Pancreas (tissue), 10 donors: Measurements from ENCODE around the gene TLR9. TPM values are rescaled to one million over a fixed set of nuclear protein-coding genes. Genes with fewer than 3 reads are reported as not detected.

Experiments
- ATAC-seq, 4 donors: fragments of 200-7000 bp; cut with Tn5 transposase; one replicate each; pipeline versions ENCODE4 v1.8.0 to v1.9.1; 2020; ENCODE audit warnings: mild to moderate bottlenecking in 4 of 4, moderate library complexity in 4 of 4
- DNase-seq, 6 donors: peaks; one replicate each; pipeline ENCODE4 v3.0.0-alpha.2; 2020
- FAIRE-seq: peaks from 2 replicates; lab custom pipeline; 2012; peaks lifted over from hg19 to GRCh38; lab: Jason Lieb, UNC
- H3K27ac ChIP-seq, 4 donors: fragments of 200-600 bp; sonication (generic); 1 replicate in 3 of 4; 2 replicates in 1 of 4; pipeline versions ENCODE4 v1.5.0 to v1.8.0; 2020
- H3K27me3 ChIP-seq, 4 donors: fragments of 200-600 bp; one replicate each; pipeline ENCODE4 v1.8.0; 2021
- H3K36me3 ChIP-seq, 3 donors: fragments of 200-600 bp; sonication (generic) in 1 of 3; one replicate each; pipeline versions ENCODE4 v1.5.0 to v1.8.0; 2020 to 2021
- H3K4me1 ChIP-seq, 3 donors: fragments of 200-600 bp; one replicate each; pipeline ENCODE4 v1.8.0; 2021
- H3K4me3 ChIP-seq, 4 donors: fragments of 200-600 bp; sonication (generic) in 2 of 4; one replicate each; pipeline versions ENCODE4 v1.5.0 to v1.8.0; 2020 to 2021
- H3K9me3 ChIP-seq, 4 donors: fragments of 200-600 bp; one replicate each; pipeline ENCODE4 v1.8.0; 2021
- WGBS, 2 donors: extraction: QIAGEN DNeasy Blood & Tissue Kit; methylation state at CpG; one replicate each; pipeline ENCODE4 v1.1.7; 2013; 5-methylcytosine and 5-hydroxymethylcytosine counted together
- intact Hi-C, 3 donors: fragments of 100-400 bp; cut with DNase I; formaldehyde crosslinking; loops; one replicate each; pipeline versions ENCODE4 v1.11.1 to v1.14.2; 2022
- polyA plus RNA-seq, 2 donors: library from polyadenylated mRNA; stranded (reverse); fragments of 200-250 nt; gene quantifications; one replicate each; pipeline ENCODE4 v1.2.3, GENCODE V29; 2013
- total RNA-seq, 6 donors: library from RNA; stranded (reverse); fragmentation: NEBNext Ultra II Directional in 4 of 6; extraction: Animal tissue kit (Norgen Biotek cat#: 25700) in 4 of 6; gene quantifications; one replicate each; pipeline versions ENCODE4 v1.2.1 to v1.2.4, GENCODE V29; 2021 to 2023
- TF ChIP-seq, protein P1 (sequence below), 4 donors: fragments of 200-600 bp; sonication (generic) in 3 of 4; IDR thresholded peaks; one replicate each; pipeline versions ENCODE4 v1.5.0 to v1.8.0; 2021; ENCODE audit warnings: antibody characterized with exemption in 4 of 4
- donor health status: healthy with polysubstance abuse.
- donor health status: DM: no; HTN: no; CAD: no; lungs with moderate emphysema.
- donor health status: DM: no; HTN: no; CAD: no.
- donor health status: control.
- donor health status: control.
- donor health status: Bipolar disorder and iron deficiency.
- donor health status: DM: yes; HTN: yes; CAD: no.
- donor health status: DM: no; HTN: no; CAD: no.
- donor health status: DM: no; HTN: no; CAD: no.
- donor health status: DM: yes; HTN: yes; CAD: no.

TLR9 gene
- total and polyA plus RNA-seq, 8 donors, result 0.03 to 0.47 (median 0.05) TPM; not detected in 2

DNA sequence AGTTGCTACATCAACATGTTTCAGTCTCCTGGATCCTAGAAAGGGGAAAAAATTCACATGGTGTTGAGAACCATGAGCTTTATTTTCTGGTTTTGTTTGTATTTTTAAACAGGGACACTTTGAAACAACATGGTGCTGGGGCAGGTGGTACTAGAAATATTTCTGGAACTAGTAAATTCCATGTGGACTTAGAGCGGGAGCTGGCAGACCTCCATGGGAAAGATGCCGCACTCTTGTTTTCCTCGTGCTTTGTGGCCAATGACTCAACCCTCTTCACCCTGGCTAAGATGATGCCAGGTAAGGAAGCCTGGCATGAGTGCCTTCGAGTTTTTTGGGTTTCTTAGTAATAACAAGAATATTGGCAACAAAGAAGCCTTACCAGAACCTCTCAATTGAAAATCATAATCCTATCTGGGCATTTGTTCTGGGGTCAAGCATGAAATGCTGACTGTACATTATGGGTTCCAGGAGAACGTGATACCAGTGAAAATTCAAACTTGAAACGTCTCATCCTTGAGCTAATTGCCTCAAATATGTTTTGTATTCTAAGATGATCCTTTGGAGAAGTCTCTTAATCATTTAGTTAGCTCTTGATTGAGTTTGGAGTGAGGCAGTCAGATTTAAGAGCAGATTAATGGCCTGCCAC, 19.6 kb downstream of the TLR9 start:
- DNase-seq, result no peak
- Histone ChIP-seq H3K27me3 (no peaks in the 10 kb centered on the region), H3K9me3 (no peaks in the 10 kb centered on the region), H3K36me3 (peaks cover 0 to 74% (median 26%) of the 10 kb centered on the region in 3 donors), H3K4me3 (no peak overlapping the region), H3K27ac (no peak overlapping the region), H3K4me1 (peaks cover 0 to 8% (median 0%) of the 10 kb centered on the region in 3 donors)
- ATAC-seq, result no peak
- TF ChIP-seq, protein P1, sequence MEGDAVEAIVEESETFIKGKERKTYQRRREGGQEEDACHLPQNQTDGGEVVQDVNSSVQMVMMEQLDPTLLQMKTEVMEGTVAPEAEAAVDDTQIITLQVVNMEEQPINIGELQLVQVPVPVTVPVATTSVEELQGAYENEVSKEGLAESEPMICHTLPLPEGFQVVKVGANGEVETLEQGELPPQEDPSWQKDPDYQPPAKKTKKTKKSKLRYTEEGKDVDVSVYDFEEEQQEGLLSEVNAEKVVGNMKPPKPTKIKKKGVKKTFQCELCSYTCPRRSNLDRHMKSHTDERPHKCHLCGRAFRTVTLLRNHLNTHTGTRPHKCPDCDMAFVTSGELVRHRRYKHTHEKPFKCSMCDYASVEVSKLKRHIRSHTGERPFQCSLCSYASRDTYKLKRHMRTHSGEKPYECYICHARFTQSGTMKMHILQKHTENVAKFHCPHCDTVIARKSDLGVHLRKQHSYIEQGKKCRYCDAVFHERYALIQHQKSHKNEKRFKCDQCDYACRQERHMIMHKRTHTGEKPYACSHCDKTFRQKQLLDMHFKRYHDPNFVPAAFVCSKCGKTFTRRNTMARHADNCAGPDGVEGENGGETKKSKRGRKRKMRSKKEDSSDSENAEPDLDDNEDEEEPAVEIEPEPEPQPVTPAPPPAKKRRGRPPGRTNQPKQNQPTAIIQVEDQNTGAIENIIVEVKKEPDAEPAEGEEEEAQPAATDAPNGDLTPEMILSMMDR (IDR thresholded peaks at IDR 0.05), result no peak
- 80 to 85% methylated on average over 6 of the region's 6 CpGs for WGBS, 2 donors
- FAIRE-seq, result no peak
- intact Hi-C loops, result no loop called here

GRCh38 chr3:52204337-52205073, 20.9 kb downstream of the TLR9 start:
- TF ChIP-seq, protein P1 (IDR thresholded peaks at IDR 0.05), result no peak
- intact Hi-C loops, result no loop called here
- FAIRE-seq (no peak), ATAC-seq (peak; percentile 57 to 79 (median 70)), DNase-seq (peak in 2 of 6 donors; percentile 45)
- H3K4me3 ChIP-seq, result no peak overlapping the region
- no peaks in the 10 kb centered on the region for H3K9me3 ChIP-seq
- peaks cover 0 to 8% (median 0%) of the 10 kb centered on the region in 3 donors for H3K4me1 ChIP-seq
- no peak overlapping the region for H3K27ac ChIP-seq
- peaks cover 0 to 64% (median 17%) of the 10 kb centered on the region in 3 donors for H3K36me3 ChIP-seq
- WGBS, 2 donors, result 66 to 70% methylated on average over 10 of the region's 10 CpGs
- no peaks in the 10 kb centered on the region for H3K27me3 ChIP-seq

- Histone ChIP-seq H3K4me3 (no peak overlapping the region), H3K27me3 (no peaks in the 10 kb centered on the region), H3K27ac (no peak overlapping the region), H3K36me3 (peaks cover 0 to 56% (median 17%) of the 10 kb centered on the region in 3 donors), H3K4me1 (peaks cover 0 to 15% (median 3%) of the 10 kb centered on the region in 3 donors), H3K9me3 (no peaks in the 10 kb centered on the region)
- intact Hi-C loops, result no loop called here
- FAIRE-seq (no peak), ATAC-seq (no peak), DNase-seq (no peak)
- TF ChIP-seq, protein P1 (IDR thresholded peaks at IDR 0.05), result no peak
- 86 to 89% methylated on average over 1 of the region's 1 CpG for WGBS, 2 donors
Measured at GRCh38 chr3:52203701-52204100, 21.7 kb downstream of the TLR9 start.

DNA sequence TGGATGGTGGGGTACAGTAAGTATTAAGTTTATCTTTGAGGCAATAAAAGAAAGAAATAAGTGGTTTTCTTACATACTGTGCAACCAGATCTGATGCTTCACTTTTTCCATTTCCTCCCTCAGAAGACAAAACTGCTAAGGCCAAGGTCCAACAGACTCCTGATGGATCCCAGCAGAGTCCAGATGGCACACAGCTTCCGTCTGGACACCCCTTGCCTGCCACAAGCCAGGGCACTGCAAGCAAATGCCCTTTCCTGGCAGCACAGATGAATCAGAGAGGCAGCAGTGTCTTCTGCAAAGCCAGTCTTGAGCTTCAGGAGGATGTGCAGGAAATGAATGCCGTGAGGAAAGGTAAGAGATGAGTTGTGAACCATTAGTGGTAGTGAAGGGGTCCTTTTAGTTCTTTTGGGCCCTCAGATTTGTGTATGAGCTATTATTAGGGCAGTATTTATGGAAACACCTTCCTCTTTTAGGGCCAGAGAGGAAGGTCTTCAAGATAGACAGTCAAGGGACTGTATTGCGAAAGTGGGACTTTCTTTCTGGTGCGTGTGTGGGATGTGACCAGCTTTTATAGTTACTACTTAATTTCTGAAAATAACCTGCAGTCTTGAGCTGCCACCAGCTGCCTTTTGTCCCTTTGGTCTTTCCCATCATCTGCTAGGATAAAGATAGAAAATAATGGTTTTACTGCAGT, 22.9 kb downstream of the TLR9 start:
- 91 to 96% methylated on average over 4 of the region's 4 CpGs for WGBS, 2 donors
- no peak for FAIRE-seq
- H3K4me1 ChIP-seq, result peaks cover 0 to 18% (median 3%) of the 10 kb centered on the region in 3 donors
- H3K4me3 ChIP-seq, result no peak overlapping the region
- TF ChIP-seq, protein P1 (IDR thresholded peaks at IDR 0.05), result no peak
- H3K36me3 ChIP-seq, result peaks cover 0 to 45% (median 9%) of the 10 kb centered on the region in 3 donors
- ATAC-seq, result no peak
- H3K27ac ChIP-seq, result no peak overlapping the region
- H3K9me3 ChIP-seq, result no peaks in the 10 kb centered on the region
- no peaks in the 10 kb centered on the region for H3K27me3 ChIP-seq
- intact Hi-C loops, result no loop called here
- peak in 1 of 6 donors; percentile 10 for DNase-seq
